ENCODE results near the gene CARS2.
A peak's percentile ranks its signal among the peaks of the same experiment; 100 is the strongest.
"Not testable (repeated sequence)": the region's sequence is repeated elsewhere in the genome, so short reads cannot be mapped to it uniquely, and the experiment has no call there.

CARS2 gene

DNA sequence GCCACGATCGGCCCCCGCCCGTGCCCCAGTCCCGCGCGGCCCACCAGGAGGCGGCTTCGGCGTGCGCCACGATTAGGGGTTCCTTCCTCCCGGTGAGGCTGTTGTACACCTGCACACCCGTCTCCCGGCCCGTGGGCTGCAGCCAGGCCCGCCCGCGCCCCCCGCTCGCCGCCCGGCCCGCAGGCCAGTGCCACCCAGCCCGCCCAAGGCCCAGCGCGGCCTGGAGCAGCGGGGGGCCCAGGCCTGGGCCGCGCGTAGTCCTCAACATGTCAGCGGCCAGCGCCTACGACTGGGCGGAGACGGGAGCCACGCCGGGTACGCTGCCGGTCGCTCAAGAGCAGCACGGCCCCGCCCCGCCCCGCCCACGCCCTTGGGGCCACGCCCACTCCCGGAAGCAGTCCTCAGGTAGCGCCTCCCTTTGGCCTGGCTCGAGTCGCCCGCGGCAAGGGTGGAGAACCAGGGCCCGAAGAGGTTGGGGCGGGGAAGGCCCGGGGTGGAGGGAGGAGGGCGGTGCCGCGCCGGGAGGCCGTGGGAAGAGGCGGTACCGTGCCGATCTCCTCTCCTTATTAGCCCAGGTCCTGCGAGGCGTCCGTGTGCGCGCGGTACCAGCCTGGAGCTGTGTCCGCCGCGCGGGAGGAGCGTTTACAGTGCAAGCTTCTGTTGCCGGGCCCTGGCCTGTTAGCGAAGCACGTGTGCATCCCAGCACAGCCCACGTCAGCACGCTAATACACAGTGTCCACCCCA, at the start of gene CARS2:
Gene CARS2 (minus strand): TSS at position 291 of the 744 bp plus-strand sequence. CDS start 23 bp downstream, at position 268.
- Mint-ChIP-seq H3K27me3 (no peaks in the 10 kb centered on the region), H3K36me3 (peaks cover 7% of the 10 kb centered on the region), H3K4me1 (peaks cover 39% of the 10 kb centered on the region), H3K27ac (peak within 1 kb of the TSS; percentile 59), H3K4me3 (peak within 1 kb of the TSS; percentile 92), H3K9me3 (no peaks in the 10 kb centered on the region)

- Mint-ChIP-seq H3K4me1 (no peaks in the 10 kb centered on the region), H3K27me3 (no peaks in the 10 kb centered on the region), H3K4me3 (no peak overlapping the region), H3K27ac (no peak overlapping the region), H3K36me3 (peaks cover 14% of the 10 kb centered on the region), H3K9me3 (no peaks in the 10 kb centered on the region)
Observed at GRCh38 chr13:110748271-110748670, 42.4 kb upstream of the CARS2 start.

DNA sequence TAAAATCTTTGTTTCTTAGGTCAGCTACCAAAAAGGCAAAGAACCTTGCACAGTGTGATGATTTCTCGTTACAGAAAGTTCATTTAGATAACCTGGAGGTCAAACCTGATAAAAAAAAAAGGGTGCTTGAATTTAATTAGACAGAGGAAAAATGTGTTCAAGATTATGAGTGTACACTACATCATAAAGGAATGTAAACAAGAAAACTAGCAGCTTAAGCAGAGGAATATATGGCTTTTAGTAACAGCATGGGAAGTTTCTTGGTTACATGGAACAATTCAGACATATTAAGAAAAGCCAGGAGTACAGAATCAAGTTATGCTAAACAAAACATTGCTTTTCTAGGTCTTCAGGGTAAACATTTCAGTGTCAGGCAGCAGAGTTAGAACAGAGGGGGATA, 40.5 kb upstream of the CARS2 start:
- Mint-ChIP-seq H3K4me3 (no peak overlapping the region), H3K27me3 (no peaks in the 10 kb centered on the region), H3K4me1 (no peaks in the 10 kb centered on the region), H3K9me3 (no peaks in the 10 kb centered on the region), H3K36me3 (peaks cover 12% of the 10 kb centered on the region), H3K27ac (no peak overlapping the region)

DNA sequence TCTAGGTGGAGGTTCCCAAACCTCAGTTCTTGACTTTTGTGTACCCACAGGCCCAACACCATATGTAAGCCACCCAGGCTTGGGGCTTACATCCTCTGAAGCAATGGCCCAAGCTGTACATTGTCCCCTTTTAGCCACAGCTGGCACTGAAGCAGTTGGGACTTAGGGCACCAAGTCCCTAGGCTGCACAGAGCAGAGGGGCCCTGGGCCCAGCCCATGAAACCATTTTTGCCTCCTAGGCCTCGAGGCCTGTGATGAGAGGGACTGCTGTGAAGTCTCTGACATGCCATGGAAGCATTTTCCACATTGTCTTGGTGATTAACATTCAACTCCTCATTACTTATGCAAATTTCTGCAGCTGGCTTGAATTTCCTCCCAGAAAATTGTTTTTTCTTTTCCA, 37.8 kb upstream of the CARS2 start:
- no peaks in the 10 kb centered on the region for H3K4me1 Mint-ChIP-seq
- peaks cover 5% of the 10 kb centered on the region for H3K36me3 Mint-ChIP-seq
- H3K27ac Mint-ChIP-seq = no peak overlapping the region
- no peak overlapping the region for H3K4me3 Mint-ChIP-seq
- no peaks in the 10 kb centered on the region for H3K27me3 Mint-ChIP-seq
- no peaks in the 10 kb centered on the region for H3K9me3 Mint-ChIP-seq

DNA sequence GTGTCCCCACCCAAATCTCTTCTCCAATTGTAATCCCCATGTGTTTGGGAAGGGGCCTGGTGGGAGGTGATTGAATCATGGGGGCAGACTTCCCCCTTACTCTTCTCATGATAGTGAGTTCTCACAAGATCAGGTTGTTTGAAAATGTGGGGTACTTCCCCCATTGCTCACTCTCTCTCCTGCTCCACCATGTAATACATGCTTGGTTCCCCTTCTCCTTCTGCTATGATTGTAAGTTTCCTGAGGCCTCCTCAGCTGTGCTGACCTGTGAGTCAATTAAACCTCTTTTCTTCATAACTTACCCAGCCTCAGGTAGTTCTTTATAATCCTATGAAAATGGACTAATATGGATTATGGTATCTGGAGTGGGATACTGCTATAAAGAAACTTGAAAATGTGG, 31.6 kb upstream of the CARS2 start:
- no peak overlapping the region for H3K27ac Mint-ChIP-seq
- no peaks in the 10 kb centered on the region for H3K9me3 Mint-ChIP-seq
- peaks cover 4% of the 10 kb centered on the region for H3K36me3 Mint-ChIP-seq
- no peaks in the 10 kb centered on the region for H3K27me3 Mint-ChIP-seq
- H3K4me3 Mint-ChIP-seq = no peak overlapping the region
- H3K4me1 Mint-ChIP-seq = no peaks in the 10 kb centered on the region

DNA sequence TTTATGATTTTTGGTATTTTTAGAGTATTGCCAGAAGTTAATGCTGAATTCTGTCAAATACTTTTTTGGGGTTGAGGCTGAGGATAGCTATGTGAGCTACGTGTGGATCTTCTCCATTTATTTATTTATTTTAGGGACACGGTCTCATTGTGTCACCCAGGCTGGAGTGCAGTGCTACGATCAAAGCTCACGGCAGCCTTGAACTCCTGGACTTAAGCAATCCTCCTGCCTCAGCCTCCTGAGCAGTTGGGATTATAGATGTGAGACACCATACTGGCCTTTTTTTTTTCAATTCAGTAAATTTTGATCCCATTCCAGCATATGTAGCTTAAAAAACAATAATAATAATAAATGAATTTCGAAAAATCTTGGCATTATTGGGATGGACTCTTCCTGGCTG, 28.6 kb upstream of the CARS2 start:
- Mint-ChIP-seq H3K27me3 (no peaks in the 10 kb centered on the region), H3K36me3 (peaks cover 4% of the 10 kb centered on the region), H3K27ac (no peak overlapping the region), H3K9me3 (no peaks in the 10 kb centered on the region), H3K4me1 (no peaks in the 10 kb centered on the region), H3K4me3 (no peak overlapping the region)

DNA sequence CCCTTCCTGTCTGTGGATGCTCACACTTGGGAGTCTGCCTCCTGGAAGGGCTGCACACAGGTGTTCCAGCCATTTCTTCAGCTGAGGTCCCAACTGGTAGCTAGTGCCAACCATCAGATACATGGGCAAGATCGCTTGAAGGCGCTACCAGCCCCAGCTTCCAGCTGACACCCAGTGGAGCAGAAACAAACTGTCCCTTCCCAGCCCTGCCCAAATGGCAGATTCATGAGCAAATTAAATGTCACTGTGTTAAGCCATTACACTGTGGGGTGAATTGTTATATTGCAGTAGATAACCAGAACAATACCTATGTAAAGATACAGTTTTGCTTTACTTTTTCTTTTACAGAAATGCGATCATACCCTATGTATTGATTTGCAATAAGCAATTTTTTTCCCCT, 25.2 kb upstream of the CARS2 start:
- Mint-ChIP-seq H3K4me3 (no peak overlapping the region), H3K27me3 (no peaks in the 10 kb centered on the region), H3K36me3 (peaks cover 4% of the 10 kb centered on the region), H3K27ac (no peak overlapping the region), H3K4me1 (peaks cover 26% of the 10 kb centered on the region), H3K9me3 (no peaks in the 10 kb centered on the region)

- peak overlapping the region; percentile 71 for H3K27ac Mint-ChIP-seq
- peak overlapping the region; percentile 71 for H3K4me3 Mint-ChIP-seq
- H3K4me1 Mint-ChIP-seq = peaks cover 40% of the 10 kb centered on the region
- H3K9me3 Mint-ChIP-seq = no peaks in the 10 kb centered on the region
- peaks cover 2% of the 10 kb centered on the region for H3K36me3 Mint-ChIP-seq
- H3K27me3 Mint-ChIP-seq = no peaks in the 10 kb centered on the region
Observed at GRCh38 chr13:110726726-110727125, 20.8 kb upstream of the CARS2 start.

DNA sequence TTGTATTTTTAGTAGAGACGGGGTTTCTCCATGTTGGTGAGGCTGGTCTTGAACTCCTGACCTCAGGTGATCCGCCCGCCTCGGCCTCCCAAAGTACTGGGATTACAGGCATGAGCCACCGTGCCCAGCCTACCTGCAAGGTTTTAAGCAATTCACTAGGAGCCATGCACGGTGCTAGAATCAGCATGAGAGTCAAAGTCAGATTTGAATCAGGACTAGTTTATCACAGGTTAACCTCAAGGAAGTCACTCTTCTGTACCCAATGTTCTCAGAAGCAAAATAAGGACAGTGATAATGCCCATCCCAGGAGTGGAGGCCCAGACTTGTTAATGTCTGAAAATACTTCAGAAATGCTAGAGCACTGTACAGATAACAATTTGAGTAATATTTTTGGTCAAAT, 20.2 kb upstream of the CARS2 start:
- H3K4me3 Mint-ChIP-seq, H3K27me3 Mint-ChIP-seq, H3K27ac Mint-ChIP-seq, H3K9me3 Mint-ChIP-seq, H3K36me3 Mint-ChIP-seq: not testable (repeated sequence)
- H3K4me1 Mint-ChIP-seq = peaks cover 40% of the 10 kb centered on the region

DNA sequence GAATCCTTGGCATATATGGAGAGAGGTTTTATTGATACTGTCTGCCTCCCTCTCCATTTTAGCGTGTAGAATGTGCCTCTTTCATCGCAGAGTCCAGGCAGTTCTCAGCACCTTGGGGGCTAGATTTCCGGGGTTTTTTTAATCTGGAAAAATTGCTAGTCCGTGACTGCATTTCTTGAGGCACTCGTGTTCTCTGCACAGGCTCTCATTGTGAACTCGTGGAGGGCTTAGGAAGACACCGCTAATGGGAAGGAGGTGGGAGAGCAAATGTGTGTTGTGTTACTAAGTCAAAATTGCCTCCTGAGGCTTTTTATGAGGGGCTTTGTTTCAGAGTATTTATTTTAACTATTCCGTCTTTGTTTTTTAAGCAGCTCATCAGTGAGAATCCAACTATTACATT, 17.7 kb upstream of the CARS2 start:
- peaks cover 38% of the 10 kb centered on the region for H3K4me1 Mint-ChIP-seq
- H3K27ac Mint-ChIP-seq = peak overlapping the region; percentile 49
- H3K9me3 Mint-ChIP-seq = no peaks in the 10 kb centered on the region
- no peaks in the 10 kb centered on the region for H3K27me3 Mint-ChIP-seq
- no peak overlapping the region for H3K4me3 Mint-ChIP-seq
- peaks cover 7% of the 10 kb centered on the region for H3K36me3 Mint-ChIP-seq

DNA sequence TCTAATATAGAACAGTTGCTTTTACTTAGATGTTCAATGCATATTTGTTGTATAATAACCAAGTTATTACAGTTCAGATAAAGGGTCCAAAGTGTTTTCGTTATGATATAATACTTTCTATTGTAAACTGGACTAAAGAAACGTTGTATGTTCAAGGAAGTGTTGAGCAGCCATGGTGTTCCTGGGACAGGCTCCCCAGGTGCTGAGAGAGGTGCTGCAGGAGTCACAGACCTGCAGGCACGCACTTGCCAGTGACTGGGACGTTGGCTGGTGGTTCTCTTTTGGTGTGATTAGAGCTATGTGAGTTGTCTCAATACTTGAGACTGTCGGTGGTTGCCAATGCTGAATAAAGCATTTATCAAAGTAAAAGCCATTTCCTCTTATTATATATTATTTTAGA, 17.1 kb upstream of the CARS2 start:
- Mint-ChIP-seq H3K27me3 (no peaks in the 10 kb centered on the region), H3K9me3 (no peaks in the 10 kb centered on the region), H3K4me3 (no peak overlapping the region), H3K36me3 (peaks cover 7% of the 10 kb centered on the region), H3K4me1 (peaks cover 38% of the 10 kb centered on the region), H3K27ac (peak overlapping the region; percentile 12)

DNA sequence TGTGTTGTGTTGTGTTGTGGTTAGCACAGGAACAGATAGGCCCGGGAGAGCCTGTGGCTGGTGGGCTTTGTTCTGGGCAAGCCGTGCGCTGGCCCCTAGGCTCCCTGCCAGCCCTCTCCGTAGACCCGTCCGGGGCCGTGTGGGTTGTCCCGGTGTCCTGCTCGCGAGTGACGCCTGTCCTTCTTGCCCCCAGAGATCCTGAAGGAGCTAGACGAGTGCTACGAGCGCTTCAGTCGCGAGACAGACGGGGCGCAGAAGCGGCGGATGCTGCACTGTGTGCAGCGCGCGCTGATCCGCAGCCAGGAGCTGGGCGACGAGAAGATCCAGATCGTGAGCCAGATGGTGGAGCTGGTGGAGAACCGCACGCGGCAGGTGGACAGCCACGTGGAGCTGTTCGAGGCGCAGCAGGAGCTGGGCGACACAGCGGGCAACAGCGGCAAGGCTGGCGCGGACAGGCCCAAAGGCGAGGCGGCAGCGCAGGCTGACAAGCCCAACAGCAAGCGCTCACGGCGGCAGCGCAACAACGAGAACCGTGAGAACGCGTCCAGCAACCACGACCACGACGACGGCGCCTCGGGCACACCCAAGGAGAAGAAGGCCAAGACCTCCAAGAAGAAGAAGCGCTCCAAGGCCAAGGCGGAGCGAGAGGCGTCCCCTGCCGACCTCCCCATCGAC, 13.3 kb upstream of the CARS2 start:
- Mint-ChIP-seq H3K36me3 (peaks cover 5% of the 10 kb centered on the region), H3K4me1 (peaks cover 39% of the 10 kb centered on the region), H3K9me3 (no peaks in the 10 kb centered on the region), H3K27me3 (no peaks in the 10 kb centered on the region), H3K4me3 (no peak overlapping the region), H3K27ac (no peak overlapping the region)

DNA sequence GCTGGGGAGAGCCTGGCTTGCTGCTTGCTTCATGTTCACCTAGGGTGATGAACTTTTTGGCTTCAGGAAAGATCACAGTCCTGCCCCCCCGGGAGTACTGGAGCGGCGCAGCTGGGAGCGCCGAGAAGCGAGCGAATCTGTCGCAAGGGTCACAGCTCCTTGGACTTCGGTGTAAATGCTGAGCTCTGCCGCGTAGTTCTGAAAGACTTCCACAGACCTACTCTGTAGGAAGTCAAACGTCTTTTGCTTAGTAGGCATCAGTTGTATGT, 10.3 kb upstream of the CARS2 start:
- H3K27ac Mint-ChIP-seq = peak overlapping the region; percentile 60
- peak overlapping the region; percentile 97 for H3K4me3 Mint-ChIP-seq
- peaks cover 35% of the 10 kb centered on the region for H3K4me1 Mint-ChIP-seq
- no peaks in the 10 kb centered on the region for H3K9me3 Mint-ChIP-seq
- H3K27me3 Mint-ChIP-seq = no peaks in the 10 kb centered on the region
- peaks cover 5% of the 10 kb centered on the region for H3K36me3 Mint-ChIP-seq

DNA sequence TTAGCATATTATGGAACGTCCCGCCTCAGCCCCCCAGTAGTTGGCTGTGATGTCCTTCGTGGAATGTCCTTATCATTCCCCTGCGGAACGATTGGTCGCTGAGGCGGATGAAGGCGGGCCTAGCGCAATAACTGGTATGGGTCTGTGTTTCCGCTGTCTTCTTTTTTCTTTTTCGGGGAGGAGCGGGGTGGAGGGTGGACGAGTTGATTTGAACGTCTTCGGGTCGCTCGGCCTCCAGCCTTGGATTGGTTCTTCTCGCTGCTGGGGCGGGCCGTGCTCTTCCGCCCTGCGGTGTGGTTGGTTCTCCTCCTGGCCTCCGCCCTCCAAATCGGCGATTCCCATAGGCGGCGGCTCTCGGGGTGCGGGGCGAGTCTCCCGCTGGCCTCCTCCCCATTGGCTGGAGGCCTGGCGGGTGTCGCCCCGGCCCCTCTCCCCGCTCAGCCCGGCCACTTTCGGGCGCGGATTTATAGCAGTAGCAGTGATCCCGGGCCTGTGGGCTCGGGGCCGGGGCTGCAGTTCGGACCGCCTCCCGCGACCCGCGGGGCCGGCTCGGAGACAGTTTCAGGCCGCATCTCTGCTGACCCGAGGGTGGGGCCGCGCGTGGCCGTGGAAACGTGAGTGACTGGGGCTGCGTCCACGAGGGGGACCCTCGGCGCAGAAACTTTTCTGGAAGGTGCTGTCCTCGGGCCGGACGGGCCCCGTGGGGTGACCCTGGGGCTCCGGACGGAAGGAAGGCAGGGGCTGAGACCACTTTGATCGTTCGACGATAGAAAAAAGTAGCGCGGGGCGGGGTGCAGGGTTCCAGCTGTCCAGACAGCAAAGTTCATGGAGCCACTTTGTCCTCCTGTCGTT, 9.7 kb upstream of the CARS2 start:
- peak overlapping the region; percentile 96 for H3K27ac Mint-ChIP-seq
- H3K36me3 Mint-ChIP-seq = peaks cover 5% of the 10 kb centered on the region

DNA sequence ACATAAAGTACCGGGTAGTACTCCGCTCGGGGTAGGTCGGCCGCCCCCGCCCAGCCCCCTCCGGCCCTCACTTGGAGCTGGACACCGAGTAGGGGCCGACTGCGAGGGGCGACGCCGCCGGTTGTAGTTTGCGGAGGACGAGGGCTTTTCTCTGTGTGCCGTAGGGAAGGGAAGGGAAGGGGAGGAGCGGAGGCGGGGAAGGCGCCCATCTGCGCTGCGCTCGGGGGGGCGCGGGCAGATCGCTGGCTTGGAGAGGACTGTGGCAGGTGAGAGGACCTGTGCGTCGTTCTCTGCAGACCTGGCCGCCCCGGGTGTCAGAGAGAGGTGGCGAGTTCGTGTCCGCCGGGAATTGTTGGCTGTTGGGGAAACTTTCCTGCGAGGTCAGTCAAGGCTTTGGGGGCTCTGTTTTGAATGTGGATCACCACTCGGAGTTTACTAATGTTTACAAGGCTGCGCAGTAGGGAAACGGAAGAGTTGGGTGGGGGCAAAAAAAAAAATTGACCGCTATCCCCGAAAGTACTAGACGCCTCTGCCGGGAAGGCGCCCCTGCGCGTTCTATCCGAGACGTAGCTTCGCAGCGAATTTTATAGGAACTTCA, 9.0 kb upstream of the CARS2 start:
- no peaks in the 10 kb centered on the region for H3K27me3 Mint-ChIP-seq
- peaks cover 34% of the 10 kb centered on the region for H3K4me1 Mint-ChIP-seq
- H3K27ac Mint-ChIP-seq = peak overlapping the region; percentile 96
- H3K9me3 Mint-ChIP-seq = no peaks in the 10 kb centered on the region
- H3K36me3 Mint-ChIP-seq = peaks cover 5% of the 10 kb centered on the region
- peak overlapping the region; percentile 97 for H3K4me3 Mint-ChIP-seq

More for the DNA sequence above, 9.7 kb upstream of the CARS2 start:
- no peaks in the 10 kb centered on the region for H3K27me3 Mint-ChIP-seq
- H3K4me1 Mint-ChIP-seq = peaks cover 35% of the 10 kb centered on the region
- H3K9me3 Mint-ChIP-seq = no peaks in the 10 kb centered on the region
- peak overlapping the region; percentile 97 for H3K4me3 Mint-ChIP-seq
